Measurements from ENCODE around the gene SPINT1.

GRCh38 chr15:40832903-40833302 is 10.9 kb upstream of the SPINT1 start:
- TF ChIP-seq CTCF (IDR thresholded peaks at IDR 0.05; ENCODE audit: borderline replicate concordance, extremely low read depth, low read length, poor library complexity, severe bottlenecking), result no peak
- TF ChIP-seq EZH2 (IDR thresholded peaks at IDR 0.05; ENCODE audit: borderline replicate concordance, low read depth, low read length, severe bottlenecking), result no peak

Data from DND-41 (cell line).